Endometrium (tissue), 2 donors: ENCODE measurements around the gene RCOR2.
"Not testable (repeated sequence)": the region's sequence is repeated elsewhere in the genome, so short reads cannot be mapped to it uniquely, and the experiment has no call there.

Source experiments
- FAIRE-seq: peaks from 2 replicates; lab custom pipeline; 2012; peaks lifted over from hg19 to GRCh38; lab: Jason Lieb, UNC
- donor health status: control.
- donor health status: control.

Gene RCOR2

GRCh38 chr11:63916837-63917691 is at the start of gene RCOR2:
RCOR2 (minus strand) TSS chr11:63917164; CDS start chr11:63916456, 708 bp downstream.
- no peak for FAIRE-seq

- no peak for FAIRE-seq
Observed at GRCh38 chr11:63966444-63966843, 49.5 kb upstream of the RCOR2 start.

- FAIRE-seq, result not testable (repeated sequence)
Observed at GRCh38 chr11:63963895-63964294, 46.9 kb upstream of the RCOR2 start.

- no peak for FAIRE-seq
Observed at GRCh38 chr11:63961608-63962412, 44.8 kb upstream of the RCOR2 start.

- no peak for FAIRE-seq
Observed at GRCh38 chr11:63958008-63958407, 41.0 kb upstream of the RCOR2 start.

- no peak for FAIRE-seq
Observed at GRCh38 chr11:63952570-63952969, 35.6 kb upstream of the RCOR2 start.

- FAIRE-seq, result no peak
Observed at GRCh38 chr11:63951779-63952536, 35.0 kb upstream of the RCOR2 start.

- no peak for FAIRE-seq
Observed at GRCh38 chr11:63945477-63946163, 28.7 kb upstream of the RCOR2 start.

- no peak for FAIRE-seq
Observed at GRCh38 chr11:63944987-63945386, 28.0 kb upstream of the RCOR2 start.

- FAIRE-seq, result no peak
Observed at GRCh38 chr11:63942803-63943202, 25.8 kb upstream of the RCOR2 start.

GRCh38 chr11:63941901-63942300 is 24.9 kb upstream of the RCOR2 start:
- no peak for FAIRE-seq

GRCh38 chr11:63940786-63941185 is 23.8 kb upstream of the RCOR2 start:
- no peak for FAIRE-seq

- no peak for FAIRE-seq
Observed at GRCh38 chr11:63939397-63939891, 22.5 kb upstream of the RCOR2 start.

GRCh38 chr11:63938479-63939396 is 21.8 kb upstream of the RCOR2 start, which contains the start of gene NAA40:
NAA40 (plus strand) TSS chr11:63939002; CDS start chr11:63939097, 95 bp downstream.
- FAIRE-seq, result no peak

- FAIRE-seq, result no peak
Observed at GRCh38 chr11:63937713-63938478, 20.9 kb upstream of the RCOR2 start.

GRCh38 chr11:63933459-63933858 is 16.5 kb upstream of the RCOR2 start:
- FAIRE-seq, result no peak

GRCh38 chr11:63931876-63932275 is 14.9 kb upstream of the RCOR2 start:
- no peak for FAIRE-seq

GRCh38 chr11:63931045-63931444 is 14.1 kb upstream of the RCOR2 start:
- FAIRE-seq, result no peak

- FAIRE-seq, result no peak
Observed at GRCh38 chr11:63929616-63930015, 12.7 kb upstream of the RCOR2 start.

GRCh38 chr11:63923319-63923718 is 6.4 kb upstream of the RCOR2 start:
- FAIRE-seq, result no peak
